CD1c-positive myeloid dendritic cell (primary cell): ENCODE data around the gene FBXL2.
"Not testable (repeated sequence)": the region's sequence is repeated elsewhere in the genome, so short reads cannot be mapped to it uniquely, and the experiment has no call there.

ENCODE experiments used
- DNase-seq: peaks from one replicate; pipeline ENCODE4 v3.0.0-alpha.2; 2016; ENCODE audit errors: extremely low spot score

FBXL2 gene

DNA sequence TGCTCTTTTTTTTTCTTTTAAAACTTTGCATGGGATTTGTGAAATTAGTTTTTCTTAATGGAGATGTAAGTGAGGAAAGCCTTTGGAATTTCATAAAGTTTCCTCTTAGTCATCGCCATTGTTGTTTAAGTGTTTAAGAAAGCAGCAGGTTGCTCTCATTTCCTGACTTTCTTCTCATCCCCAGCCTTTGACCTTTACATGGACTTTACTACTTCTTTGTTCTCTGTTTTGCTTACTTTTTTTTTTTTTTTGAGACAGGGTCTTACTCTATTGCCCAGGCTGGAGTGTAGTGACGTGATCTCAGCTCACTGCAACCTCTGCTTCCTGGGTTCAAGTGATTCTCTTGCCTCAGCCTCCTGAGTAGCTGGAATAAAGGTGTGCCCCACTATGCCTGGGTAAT is 38.6 kb downstream of the FBXL2 start:
- DNase-seq = no peak

DNA sequence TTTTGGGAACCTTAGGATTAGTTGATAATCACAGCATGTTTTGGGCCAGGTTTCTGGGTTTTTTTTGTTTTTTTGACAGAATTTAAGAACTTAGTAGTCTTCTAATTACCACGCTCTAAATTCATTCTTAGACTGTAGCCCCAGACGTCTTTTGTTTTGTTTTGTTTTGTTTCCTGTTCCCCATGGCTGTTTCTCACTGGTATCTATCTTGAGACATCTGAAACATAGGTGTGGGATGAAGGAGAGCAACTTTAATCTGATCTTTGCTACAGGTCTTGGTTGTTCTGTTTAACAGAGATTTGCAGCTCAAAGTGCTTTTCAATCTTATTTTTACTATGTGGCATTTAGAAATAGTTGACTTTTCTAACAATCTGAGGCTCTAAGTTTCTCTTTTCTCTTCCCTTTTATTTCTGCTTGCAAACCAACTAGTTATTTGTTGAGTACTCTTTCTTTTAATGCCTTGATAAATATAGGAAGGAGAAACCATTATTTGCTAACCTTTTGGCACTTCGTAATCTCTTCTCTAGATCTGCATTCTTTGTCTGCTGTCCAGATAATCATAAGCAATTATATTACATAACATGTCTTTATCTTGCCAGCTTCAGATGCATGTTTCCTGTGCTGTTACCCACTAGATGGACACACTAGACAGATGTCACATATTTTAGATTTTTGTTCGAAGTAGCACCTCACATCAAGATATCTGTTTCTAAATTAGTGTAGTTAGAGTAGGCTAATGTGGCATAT is 40.9 kb downstream of the FBXL2 start:
- DNase-seq = no peak

- no peak for DNase-seq
Observed at GRCh38 chr3:33318710-33319380, 41.6 kb downstream of the FBXL2 start.

DNA sequence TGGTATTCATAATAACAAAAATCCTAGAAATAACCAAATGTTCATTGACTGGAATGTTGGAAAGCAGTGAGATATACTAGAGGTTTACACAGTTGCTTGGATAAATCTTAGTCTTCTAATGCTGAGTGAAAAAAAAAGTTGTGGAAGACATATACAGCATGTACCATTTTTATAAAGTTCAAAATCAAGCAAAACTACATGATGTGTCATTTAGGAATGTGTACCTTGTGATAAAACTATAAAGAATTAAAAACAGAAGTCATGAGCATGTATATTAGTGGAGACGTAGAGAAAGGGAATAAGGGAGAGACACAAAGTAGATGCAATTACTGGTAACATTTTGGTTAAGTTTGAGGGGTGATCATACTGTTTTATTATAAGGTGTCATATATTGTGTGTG is 45.2 kb downstream of the FBXL2 start:
- DNase-seq = no peak

DNA sequence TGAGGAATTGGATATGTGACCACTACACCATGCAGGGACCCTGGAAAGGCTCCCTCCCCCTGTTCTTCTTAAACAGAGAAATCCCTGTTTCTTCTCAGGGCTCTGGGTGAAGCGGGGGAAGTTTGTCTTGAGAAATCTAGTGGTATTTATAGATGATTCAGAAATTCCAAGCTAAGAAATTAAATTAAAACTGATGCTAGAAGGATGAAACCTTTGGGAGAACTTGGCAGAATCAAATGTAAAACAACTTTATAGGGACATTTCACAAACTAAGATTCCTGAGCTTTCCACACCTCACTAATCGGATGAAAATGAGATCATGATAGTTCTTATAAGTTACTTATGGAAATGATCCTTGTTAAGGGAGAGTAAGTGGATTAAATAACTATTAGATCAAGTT is 54.2 kb downstream of the FBXL2 start:
- no peak for DNase-seq

GRCh38 chr3:33334364-33334763 is 57.1 kb downstream of the FBXL2 start:
- no peak for DNase-seq

DNA sequence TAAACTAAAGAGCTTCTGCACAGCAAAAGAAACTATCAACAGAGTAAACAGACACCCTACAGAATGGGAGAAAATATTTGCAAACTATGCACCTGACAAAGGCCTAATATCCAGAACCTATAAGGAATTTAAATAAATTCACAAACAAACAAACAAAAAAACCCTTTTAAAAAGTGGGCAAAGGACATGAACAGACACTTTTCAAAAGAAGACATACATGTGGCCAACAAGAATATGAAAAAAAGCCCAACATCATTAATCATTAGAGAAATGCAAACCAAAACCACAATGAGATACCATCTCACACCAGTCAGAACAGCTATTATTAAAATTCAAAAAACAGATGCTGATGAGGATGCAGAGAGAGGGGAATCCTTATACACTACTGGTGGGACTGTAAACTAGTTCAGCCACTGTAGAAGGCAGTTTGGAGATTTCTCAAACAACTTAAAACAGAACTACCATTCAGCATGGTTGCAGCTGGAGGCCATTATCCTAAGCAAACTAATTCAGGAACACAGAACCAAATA is 61.8 kb downstream of the FBXL2 start:
- DNase-seq = not testable (repeated sequence)

DNA sequence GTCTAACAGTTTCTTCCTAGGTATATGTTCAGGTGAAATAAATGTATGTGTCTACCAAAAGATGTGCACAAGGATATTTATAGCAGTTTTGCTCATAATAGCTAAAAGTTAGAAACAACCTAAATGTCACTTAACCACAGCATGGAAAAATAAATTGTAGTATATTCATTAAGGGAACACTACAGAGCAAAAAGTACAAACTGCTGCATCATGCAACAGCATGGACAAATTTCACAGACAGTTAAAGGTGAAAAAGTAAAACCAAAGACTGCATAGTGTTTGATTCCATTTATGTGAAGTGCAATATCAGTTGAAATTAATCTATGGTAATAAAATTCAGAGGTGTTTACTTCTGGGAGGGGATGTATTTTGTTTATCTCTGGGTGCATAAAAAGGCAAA is 62.5 kb downstream of the FBXL2 start:
- DNase-seq = no peak

DNA sequence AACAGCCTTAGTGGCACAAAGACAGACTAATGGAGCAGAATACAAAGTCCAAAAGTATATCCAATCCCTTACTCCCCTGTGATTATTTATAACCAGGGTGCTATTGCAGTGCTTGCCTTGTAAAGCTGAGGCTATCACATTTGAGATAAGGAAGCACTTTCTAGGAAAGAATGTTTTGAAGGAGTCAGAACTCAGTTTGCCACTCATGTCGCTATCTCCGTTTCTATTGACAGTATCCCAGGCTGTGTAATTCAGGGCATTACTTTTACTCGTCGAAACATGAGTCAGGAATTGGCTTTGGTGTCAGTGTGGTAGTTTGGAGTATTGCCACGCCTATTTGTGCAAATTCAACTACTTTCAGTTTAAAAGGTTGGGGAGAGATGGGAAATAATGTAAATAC is 78.4 kb downstream of the FBXL2 start:
- no peak for DNase-seq

GRCh38 chr3:33358172-33358781 is 81.0 kb downstream of the FBXL2 start:
- DNase-seq = no peak

DNA sequence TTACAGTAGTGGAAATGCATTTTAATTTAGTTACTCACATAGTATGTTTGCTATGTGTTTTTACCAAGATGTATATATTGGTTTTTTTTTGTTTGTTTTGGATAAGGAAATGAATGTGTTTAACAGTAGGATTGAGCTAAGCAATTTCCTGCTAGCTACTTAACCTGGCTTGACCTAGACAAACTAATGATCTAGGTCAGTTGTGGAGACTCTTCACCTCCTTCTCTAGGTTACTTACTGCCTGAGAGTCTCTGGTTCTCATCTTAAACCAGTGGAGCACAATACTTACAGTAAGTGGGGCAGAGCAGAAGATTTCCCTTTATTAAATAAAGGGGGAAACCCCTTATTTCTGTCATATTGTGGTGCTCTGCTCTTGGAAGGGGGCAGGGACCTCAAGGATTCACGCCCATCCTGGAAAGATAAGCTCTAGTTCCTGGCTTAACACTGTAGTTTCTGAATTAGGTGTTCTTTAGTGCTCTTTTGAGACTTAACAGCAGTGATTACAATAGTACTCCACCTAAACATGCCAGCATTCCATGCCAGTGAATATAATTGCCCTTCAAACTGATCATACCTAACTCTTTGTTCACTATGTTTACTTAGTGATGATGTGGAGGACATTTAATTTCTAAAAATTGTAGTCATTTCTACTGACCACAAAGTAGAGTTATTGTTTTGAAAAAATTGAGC is 83.0 kb downstream of the FBXL2 start:
- no peak for DNase-seq

- no peak for DNase-seq
Observed at GRCh38 chr3:33363113-33363800, 86.0 kb downstream of the FBXL2 start.

DNA sequence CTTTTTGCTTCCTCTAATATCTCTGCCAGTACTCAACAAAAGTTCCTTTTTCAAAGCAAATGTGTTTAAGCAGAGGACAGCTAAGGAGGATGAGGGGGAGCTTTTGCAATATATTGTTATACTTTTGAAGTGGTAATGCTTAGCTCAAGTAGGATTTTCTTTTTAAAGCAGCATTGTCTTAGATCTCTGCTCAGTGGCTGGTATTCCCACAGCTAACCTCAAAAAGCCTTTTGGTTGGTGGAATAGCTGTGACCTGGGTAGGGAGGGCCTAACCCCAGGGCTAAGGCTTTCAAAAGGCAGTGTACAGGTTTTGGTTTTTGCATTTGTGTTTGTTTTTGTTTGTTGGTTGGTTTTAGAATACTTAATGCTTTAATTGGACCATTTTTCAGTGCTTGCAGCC is 86.8 kb downstream of the FBXL2 start:
- DNase-seq = no peak

DNA sequence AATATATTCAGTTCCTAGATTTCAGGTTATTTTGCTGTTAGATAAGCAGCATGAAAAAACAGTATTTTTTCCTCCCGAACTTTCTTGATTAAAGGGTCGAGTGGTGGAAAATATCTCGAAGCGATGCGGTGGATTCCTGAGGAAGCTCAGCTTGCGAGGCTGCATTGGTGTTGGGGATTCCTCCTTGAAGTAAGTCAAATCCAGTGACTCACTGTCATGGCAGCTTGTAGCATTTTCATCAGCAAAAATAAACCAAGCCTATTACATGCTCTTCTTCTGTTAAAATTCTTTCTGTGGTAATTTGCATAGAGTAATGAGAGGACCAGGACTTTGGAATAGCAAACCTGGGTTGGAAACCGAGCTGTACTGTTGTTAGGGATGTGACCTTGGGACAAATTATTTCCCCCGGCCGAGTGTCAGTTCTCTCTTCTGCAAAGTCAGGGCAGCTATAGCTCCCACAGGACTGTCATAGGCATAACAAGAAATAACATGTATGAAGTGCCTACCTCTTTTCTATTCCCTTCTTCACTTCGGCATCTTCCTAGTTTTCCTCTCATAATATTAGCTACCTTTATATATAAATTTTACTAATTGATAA is 87.4 kb downstream of the FBXL2 start:
- DNase-seq = no peak

DNA sequence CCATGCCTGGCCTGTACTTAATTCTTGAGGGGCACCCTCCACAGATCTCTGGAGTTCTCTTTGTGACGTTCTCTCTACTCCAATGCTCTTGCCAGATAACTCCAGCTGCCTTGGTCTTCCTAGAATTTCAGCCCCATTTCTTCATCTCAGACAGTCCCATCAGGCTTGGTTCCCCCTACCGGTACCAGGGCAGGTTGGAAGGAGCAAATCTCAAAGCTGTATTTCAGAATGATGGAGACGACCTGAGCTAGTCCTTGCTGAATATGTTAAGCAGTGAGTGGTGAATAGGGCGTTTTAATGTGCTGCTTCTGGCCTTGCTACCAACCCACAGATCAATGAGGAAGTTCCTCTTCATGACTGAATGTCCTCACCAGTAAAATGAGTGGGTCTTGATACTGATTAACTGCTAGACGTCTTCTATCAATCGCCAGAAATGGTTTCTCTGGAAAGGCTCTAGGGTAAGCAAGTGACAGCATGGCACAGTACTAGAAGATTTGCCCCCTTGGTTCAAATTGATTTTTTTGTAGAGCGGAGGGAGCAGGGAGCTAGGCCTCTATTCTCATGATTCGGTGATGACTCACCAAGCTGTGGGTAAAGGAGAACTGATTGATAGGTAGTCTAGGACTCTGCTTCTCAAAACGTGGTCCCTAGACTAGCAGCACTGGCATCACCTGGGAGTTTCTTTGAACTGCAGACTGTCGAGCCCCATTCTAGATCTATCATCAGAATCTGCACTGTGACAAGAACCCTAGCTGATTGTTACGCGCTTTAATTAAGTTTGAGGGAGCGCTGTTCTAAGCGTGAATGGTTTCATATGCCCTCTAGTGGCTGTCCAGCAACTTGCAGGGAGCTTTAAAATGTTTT is 95.2 kb downstream of the FBXL2 start:
- peak; percentile 53 for DNase-seq

DNA sequence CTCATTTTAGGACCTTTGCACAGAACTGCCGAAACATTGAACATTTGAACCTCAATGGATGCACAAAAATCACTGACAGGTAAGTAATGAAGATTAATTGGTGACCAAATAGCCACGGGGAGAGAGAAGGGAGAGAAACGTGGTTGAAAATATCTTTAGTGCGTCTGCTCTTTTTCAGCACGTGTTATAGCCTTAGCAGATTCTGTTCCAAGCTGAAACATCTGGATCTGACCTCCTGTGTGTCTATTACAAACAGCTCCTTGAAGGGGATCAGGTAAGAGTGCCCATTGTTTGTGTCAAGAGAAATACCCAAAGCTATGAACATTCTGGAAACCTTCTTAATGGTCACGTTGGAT is 95.8 kb downstream of the FBXL2 start:
- DNase-seq = no peak

GRCh38 chr3:33377489-33377888 is 100.2 kb downstream of the FBXL2 start:
- no peak for DNase-seq

- no peak for DNase-seq
Observed at GRCh38 chr3:33377931-33378330, 100.7 kb downstream of the FBXL2 start.

GRCh38 chr3:33380653-33381052 is 103.4 kb downstream of the FBXL2 start:
- DNase-seq = no peak

GRCh38 chr3:33383951-33384350 is 106.7 kb downstream of the FBXL2 start:
- DNase-seq = no peak
